SK-N-SH (cell line): ENCODE results near the gene MYNN. TPM values are rescaled to one million over a fixed set of nuclear protein-coding genes. Genes with fewer than 3 reads are reported as not detected.

Source experiments
- CTCF ChIA-PET: fragments of 300-600, 350-600 bp; formaldehyde crosslinking; extraction: SDS; loops from one replicate; lab custom pipeline; 2021; lab: Yijun Ruan, JAX
- POLR2A ChIA-PET: fragments of 350-600 bp; sonication (Branson Sonifier 250); formaldehyde crosslinking; extraction: SDS; loops from one replicate; lab custom pipeline; 2020; ENCODE audit warnings: antibody characterized with exemption, inconsistent platforms; lab: Yijun Ruan, JAX
- DNase-seq: peaks from one replicate; pipeline ENCODE4 v3.0.0; 2012
- H2AFZ ChIP-seq: fragments of 200-600 bp; sonication (generic); 2 replicates; pipeline ENCODE4 v1.8.1; 2016; ENCODE audit warnings: antibody characterized with exemption, mild to moderate bottlenecking, low read depth
- H3F3A ChIP-seq: fragments of 200-600 bp; sonication (generic); replicated peaks from 2 replicates; pipeline ENCODE3; 2016; ENCODE audit warnings: antibody characterized with exemption, mild to moderate bottlenecking; ENCODE audit not compliant: insufficient read depth
- H3K27ac ChIP-seq, 2 experiments: fragments of 200-500 bp in 1 of 2; fragments of 200-600 bp in 1 of 2; sonication (Bioruptor generic) in 1 of 2; sonication (generic), shearing (Covaris generic) in 1 of 2; 2 replicates each; pipeline versions ENCODE4 v1.5.1 to v1.6.1; 2014 to 2016; ENCODE audit warnings: low read depth in 2 of 2, inconsistent platforms in 1 of 2, low read length in 1 of 2, mild to moderate bottlenecking in 1 of 2, mixed read lengths in 1 of 2
- H3K27me3 ChIP-seq: fragments of 200-600 bp; sonication (generic), shearing (Covaris generic); 2 replicates; pipeline ENCODE4 v1.6.1; 2016; ENCODE audit warnings: mixed run types; ENCODE audit not compliant: insufficient read depth
- H3K36me3 ChIP-seq, 2 experiments: fragments of 200-500 bp in 1 of 2; fragments of 200-600 bp in 1 of 2; sonication (Bioruptor generic) in 1 of 2; sonication (generic) in 1 of 2; replicated peaks in 1 of 2; 2 replicates each; pipeline versions ENCODE3 to v1.5.1; 2014 to 2016; ENCODE audit warnings: low read length in 1 of 2, mild to moderate bottlenecking in 1 of 2; ENCODE audit not compliant: insufficient read depth in 2 of 2, control insufficient read depth in 1 of 2
- H3K4me1 ChIP-seq, 2 experiments: fragments of 200-500 bp in 1 of 2; fragments of 200-600 bp in 1 of 2; sonication (Bioruptor generic) in 1 of 2; sonication (generic), shearing (Covaris generic) in 1 of 2; 2 replicates each; pipeline versions ENCODE4 v1.5.1 to v1.6.1; 2014 to 2016; ENCODE audit warnings: low read depth in 1 of 2, low read length in 1 of 2, mixed run types in 1 of 2; ENCODE audit not compliant: insufficient read depth in 2 of 2, control insufficient read depth in 1 of 2
- H3K4me2 ChIP-seq: fragments of 200-600 bp; sonication (generic), shearing (Covaris generic); 2 replicates; pipeline ENCODE4 v1.6.1; 2017; ENCODE audit warnings: mixed run types
- H3K4me3 ChIP-seq, 2 experiments: fragments of 200-500 bp in 1 of 2; fragments of 200-600 bp in 1 of 2; sonication (Bioruptor generic) in 1 of 2; sonication (generic), shearing (Covaris generic) in 1 of 2; 2 replicates each; pipeline versions ENCODE4 v1.5.1 to v1.8.1; 2014 to 2016; ENCODE audit warnings: low read depth in 2 of 2, inconsistent platforms in 1 of 2, low read length in 1 of 2, mild to moderate bottlenecking in 1 of 2, mixed read lengths in 1 of 2, moderate library complexity in 1 of 2
- H3K79me2 ChIP-seq: fragments of 200-600 bp; sonication (generic); 2 replicates; pipeline ENCODE4 v1.8.1; 2017; ENCODE audit warnings: mild to moderate bottlenecking; ENCODE audit not compliant: insufficient read depth
- H3K9ac ChIP-seq: fragments of 200-600 bp; sonication (generic); 2 replicates; pipeline ENCODE4 v1.6.1; 2017; ENCODE audit warnings: mixed run types
- H3K9me2 ChIP-seq: fragments of 200-600 bp; sonication (generic); 2 replicates; pipeline ENCODE4 v1.6.1; 2017; ENCODE audit warnings: mixed run types
- H3K9me3 ChIP-seq: fragments of 200-600 bp; sonication (generic); 2 replicates; pipeline ENCODE4 v1.6.1; 2017; ENCODE audit warnings: mixed run types, mild to moderate bottlenecking, moderate library complexity
- H4K20me1 ChIP-seq: fragments of 200-600 bp; sonication (generic); 2 replicates; pipeline ENCODE4 v1.6.1; 2017; ENCODE audit warnings: mild to moderate bottlenecking, mixed run types; ENCODE audit not compliant: insufficient read depth
- CTCF ChIP-seq: fragments of 200-600 bp; sonication (generic); IDR thresholded peaks from 2 replicates; pipeline ENCODE4 v1.6.1; 2017; ENCODE audit warnings: antibody characterized with exemption, mild to moderate bottlenecking, moderate library complexity
- EP300 ChIP-seq, 2 experiments: IDR thresholded peaks; 2 replicates each; pipeline versions ENCODE4 v1.4.0 to v1.6.1; 2012; ENCODE audit warnings: borderline replicate concordance in 1 of 2, low read depth in 1 of 2, low read length in 1 of 2
- FOSL2 ChIP-seq: IDR thresholded peaks from 2 replicates; pipeline ENCODE4 v1.4.0; 2012; ENCODE audit warnings: low read depth, mild to moderate bottlenecking, moderate library complexity, borderline replicate concordance
- FOXJ3 ChIP-seq: sonication (generic); formaldehyde crosslinking; IDR thresholded peaks from 2 replicates; pipeline ENCODE4 v1.5.1; 2020; ENCODE audit warnings: mild to moderate bottlenecking, missing genetic modification reagents
- MAX ChIP-seq: IDR thresholded peaks from 2 replicates; pipeline ENCODE4 v1.4.0; 2012; ENCODE audit warnings: low read depth
- MEF2A ChIP-seq: IDR thresholded peaks from 2 replicates; pipeline ENCODE4 v1.4.0; 2012; ENCODE audit warnings: low read depth, borderline replicate concordance
- MXI1 ChIP-seq: IDR thresholded peaks from 2 replicates; pipeline ENCODE4 v1.6.1; 2012; ENCODE audit warnings: mild to moderate bottlenecking, low read depth, low read length, improper control_type of control experiment
- NFIC ChIP-seq: IDR thresholded peaks from 2 replicates; pipeline ENCODE4 v1.4.0; 2012; ENCODE audit warnings: borderline replicate concordance
- NRF1 ChIP-seq: IDR thresholded peaks from 2 replicates; pipeline ENCODE4 v1.6.1; 2012; ENCODE audit warnings: low read depth, mild to moderate bottlenecking, low read length
- RAD21 ChIP-seq: IDR thresholded peaks from 2 replicates; pipeline ENCODE4 v1.6.1; 2012; ENCODE audit warnings: mild to moderate bottlenecking, low read length
- RFX5 ChIP-seq: IDR thresholded peaks from 2 replicates; pipeline ENCODE4 v1.6.1; 2012; ENCODE audit warnings: mild to moderate bottlenecking, improper control_type of control experiment, low read length
- RXRA ChIP-seq: IDR thresholded peaks from 2 replicates; pipeline ENCODE4 v1.4.0; 2012; ENCODE audit warnings: low read depth, mild to moderate bottlenecking, borderline replicate concordance
- YY1 ChIP-seq: IDR thresholded peaks from 2 replicates; pipeline ENCODE4 v1.4.0; 2012; ENCODE audit warnings: low read depth, mild to moderate bottlenecking
- WGBS: methylation state at CpG from one replicate; pipeline ENCODE4 v1.1.6; 2017; ENCODE audit warnings: low lambda C conversion rate; 5-methylcytosine and 5-hydroxymethylcytosine counted together
- polyA plus RNA-seq, 3 experiments: library from polyadenylated mRNA; depleted of rRNA; stranded (reverse); fragments of >200 nt; gene quantifications; 2 replicates each; pipeline ENCODE4 v1.2.3, GENCODE V29; 2012
- TF ChIP-seq, protein P1 (sequence below): fragments of 150-350 bp; IDR thresholded peaks from 2 replicates; pipeline ENCODE4 v1.6.1; 2017; ENCODE audit warnings: antibody characterized with exemption, low read length, low read depth, borderline replicate concordance
- TF ChIP-seq, protein P2 (sequence below): IDR thresholded peaks from 2 replicates; pipeline ENCODE4 v1.6.1; 2012; ENCODE audit warnings: mild to moderate bottlenecking, low read depth, low read length, moderate library complexity
- TF ChIP-seq, protein P3 (sequence below): IDR thresholded peaks from 2 replicates; pipeline ENCODE4; 2012
- TF ChIP-seq, protein P4 (sequence below): fragments of 150-350 bp; IDR thresholded peaks from 2 replicates; pipeline ENCODE4 v1.6.1; 2016; ENCODE audit warnings: mild to moderate bottlenecking, low read depth, low read length

The MYNN gene
- polyA plus RNA-seq, 1 of the 3 experiments (the other 2 are of a cell fraction) = 9.7 TPM

DNA sequence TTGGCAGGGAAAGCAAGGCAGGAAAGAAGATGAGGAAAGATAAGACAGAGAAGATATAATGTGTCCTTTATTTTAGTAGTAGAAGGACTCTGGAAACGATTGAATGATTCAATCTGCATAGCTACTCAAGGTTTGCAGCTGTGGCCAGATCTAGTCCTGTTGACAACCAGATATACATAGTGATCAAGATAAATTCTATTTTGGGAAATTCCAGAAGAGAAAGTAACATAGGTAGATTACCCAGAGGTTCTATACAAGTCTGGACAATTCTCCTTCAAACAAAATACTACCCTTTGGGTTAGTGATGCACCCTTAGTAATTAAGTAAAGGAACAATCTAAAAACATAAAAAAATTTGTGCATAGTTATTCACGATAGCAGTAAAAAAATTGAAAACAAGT is 17.7 kb upstream of the MYNN start:
- no peaks in the 10 kb centered on the region for H3K36me3 ChIP-seq
- ChIA-PET CTCF (no interaction called here), POLR2A (no interaction called here)
- no peaks in the 10 kb centered on the region for H3K4me1 ChIP-seq
- H3K79me2 ChIP-seq = no peaks in the 10 kb centered on the region
- no peak overlapping the region for H3K4me3 ChIP-seq
- H3K4me2 ChIP-seq = no peak overlapping the region
- DNase-seq = no peak
- no peaks in the 10 kb centered on the region for H4K20me1 ChIP-seq
- H3K27me3 ChIP-seq = peaks cover 9% of the 10 kb centered on the region; the same call in 1 of the 2 replicates
- H3F3A ChIP-seq = no peaks in the 10 kb centered on the region
- 32% methylated on average over 2 of the region's 2 CpGs for WGBS
- H3K9ac ChIP-seq = no peak overlapping the region
- no peaks in the 10 kb centered on the region for H3K9me2 ChIP-seq
- TF ChIP-seq MEF2A (no peak), EP300 (IDR thresholded peaks at IDR 0.05; ENCODE audit: borderline replicate concordance in 1 of 2, low read depth in 1 of 2, low read length in 1 of 2) (no peak), CTCF (no peak)
- TF ChIP-seq, protein P1, sequence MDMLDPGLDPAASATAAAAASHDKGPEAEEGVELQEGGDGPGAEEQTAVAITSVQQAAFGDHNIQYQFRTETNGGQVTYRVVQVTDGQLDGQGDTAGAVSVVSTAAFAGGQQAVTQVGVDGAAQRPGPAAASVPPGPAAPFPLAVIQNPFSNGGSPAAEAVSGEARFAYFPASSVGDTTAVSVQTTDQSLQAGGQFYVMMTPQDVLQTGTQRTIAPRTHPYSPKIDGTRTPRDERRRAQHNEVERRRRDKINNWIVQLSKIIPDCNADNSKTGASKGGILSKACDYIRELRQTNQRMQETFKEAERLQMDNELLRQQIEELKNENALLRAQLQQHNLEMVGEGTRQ = no peak
- H3K9me3 ChIP-seq = no peaks in the 10 kb centered on the region
- no peak overlapping the region for H2AFZ ChIP-seq
- H3K27ac ChIP-seq = no peak overlapping the region

DNA sequence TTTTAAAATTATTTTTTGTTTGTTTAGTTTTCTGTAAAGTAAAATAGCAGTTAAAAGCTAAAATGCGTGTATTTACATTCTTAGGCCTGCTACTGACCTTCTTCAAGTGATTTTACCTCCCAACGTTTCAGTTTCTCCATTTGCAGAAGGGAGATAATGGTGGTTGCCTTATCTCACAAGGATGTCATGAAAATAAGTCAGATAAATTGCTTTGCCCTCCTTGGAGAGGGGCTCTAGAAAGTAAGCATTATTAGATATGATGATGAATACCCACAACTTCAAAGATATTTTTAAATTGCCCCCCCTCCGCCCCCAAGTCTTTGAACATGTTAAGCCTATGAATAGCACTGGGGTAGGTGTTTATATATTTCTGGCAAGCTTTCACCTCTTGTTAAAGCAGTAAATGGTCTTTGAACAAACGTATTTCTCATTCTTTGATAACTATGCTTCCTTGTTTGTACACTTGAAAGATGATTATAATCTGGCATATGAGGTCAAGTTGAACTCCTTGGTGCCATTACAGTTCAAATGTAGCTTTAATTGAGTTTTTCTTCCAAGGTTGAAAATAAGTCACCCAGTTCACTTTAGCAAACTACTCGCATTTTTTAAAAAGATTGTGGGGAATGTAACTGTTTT is 14.7 kb upstream of the MYNN start:
- H4K20me1 ChIP-seq = no peaks in the 10 kb centered on the region
- DNase-seq = no peak
- no peaks in the 10 kb centered on the region for H3K4me1 ChIP-seq
- H3F3A ChIP-seq = peaks cover 5% of the 10 kb centered on the region
- H3K4me3 ChIP-seq = no peak overlapping the region
- no peak overlapping the region for H3K27ac ChIP-seq
- H2AFZ ChIP-seq = no peak overlapping the region
- no peaks in the 10 kb centered on the region for H3K79me2 ChIP-seq
- POLR2A ChIA-PET = no interaction called here
- no peaks in the 10 kb centered on the region for H3K27me3 ChIP-seq
- no peak overlapping the region for H3K9ac ChIP-seq
- no peaks in the 10 kb centered on the region for H3K9me2 ChIP-seq
- CTCF ChIA-PET = no interaction called here
- no peaks in the 10 kb centered on the region for H3K36me3 ChIP-seq
- H3K4me2 ChIP-seq = no peak overlapping the region
- WGBS = 47% methylated on average over 5 of the region's 5 CpGs
- no peak for TF ChIP-seq FOSL2
- TF ChIP-seq, protein P2, sequence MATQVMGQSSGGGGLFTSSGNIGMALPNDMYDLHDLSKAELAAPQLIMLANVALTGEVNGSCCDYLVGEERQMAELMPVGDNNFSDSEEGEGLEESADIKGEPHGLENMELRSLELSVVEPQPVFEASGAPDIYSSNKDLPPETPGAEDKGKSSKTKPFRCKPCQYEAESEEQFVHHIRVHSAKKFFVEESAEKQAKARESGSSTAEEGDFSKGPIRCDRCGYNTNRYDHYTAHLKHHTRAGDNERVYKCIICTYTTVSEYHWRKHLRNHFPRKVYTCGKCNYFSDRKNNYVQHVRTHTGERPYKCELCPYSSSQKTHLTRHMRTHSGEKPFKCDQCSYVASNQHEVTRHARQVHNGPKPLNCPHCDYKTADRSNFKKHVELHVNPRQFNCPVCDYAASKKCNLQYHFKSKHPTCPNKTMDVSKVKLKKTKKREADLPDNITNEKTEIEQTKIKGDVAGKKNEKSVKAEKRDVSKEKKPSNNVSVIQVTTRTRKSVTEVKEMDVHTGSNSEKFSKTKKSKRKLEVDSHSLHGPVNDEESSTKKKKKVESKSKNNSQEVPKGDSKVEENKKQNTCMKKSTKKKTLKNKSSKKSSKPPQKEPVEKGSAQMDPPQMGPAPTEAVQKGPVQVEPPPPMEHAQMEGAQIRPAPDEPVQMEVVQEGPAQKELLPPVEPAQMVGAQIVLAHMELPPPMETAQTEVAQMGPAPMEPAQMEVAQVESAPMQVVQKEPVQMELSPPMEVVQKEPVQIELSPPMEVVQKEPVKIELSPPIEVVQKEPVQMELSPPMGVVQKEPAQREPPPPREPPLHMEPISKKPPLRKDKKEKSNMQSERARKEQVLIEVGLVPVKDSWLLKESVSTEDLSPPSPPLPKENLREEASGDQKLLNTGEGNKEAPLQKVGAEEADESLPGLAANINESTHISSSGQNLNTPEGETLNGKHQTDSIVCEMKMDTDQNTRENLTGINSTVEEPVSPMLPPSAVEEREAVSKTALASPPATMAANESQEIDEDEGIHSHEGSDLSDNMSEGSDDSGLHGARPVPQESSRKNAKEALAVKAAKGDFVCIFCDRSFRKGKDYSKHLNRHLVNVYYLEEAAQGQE = no peak
- no peak for TF ChIP-seq MAX
- no peak for TF ChIP-seq NRF1
- TF ChIP-seq MXI1 = no peak
- TF ChIP-seq, protein P3, sequence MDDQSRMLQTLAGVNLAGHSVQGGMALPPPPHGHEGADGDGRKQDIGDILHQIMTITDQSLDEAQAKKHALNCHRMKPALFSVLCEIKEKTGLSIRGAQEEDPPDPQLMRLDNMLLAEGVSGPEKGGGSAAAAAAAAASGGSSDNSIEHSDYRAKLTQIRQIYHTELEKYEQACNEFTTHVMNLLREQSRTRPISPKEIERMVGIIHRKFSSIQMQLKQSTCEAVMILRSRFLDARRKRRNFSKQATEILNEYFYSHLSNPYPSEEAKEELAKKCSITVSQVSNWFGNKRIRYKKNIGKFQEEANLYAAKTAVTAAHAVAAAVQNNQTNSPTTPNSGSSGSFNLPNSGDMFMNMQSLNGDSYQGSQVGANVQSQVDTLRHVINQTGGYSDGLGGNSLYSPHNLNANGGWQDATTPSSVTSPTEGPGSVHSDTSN = no peak
- no peak for TF ChIP-seq NFIC
- TF ChIP-seq, protein P4, sequence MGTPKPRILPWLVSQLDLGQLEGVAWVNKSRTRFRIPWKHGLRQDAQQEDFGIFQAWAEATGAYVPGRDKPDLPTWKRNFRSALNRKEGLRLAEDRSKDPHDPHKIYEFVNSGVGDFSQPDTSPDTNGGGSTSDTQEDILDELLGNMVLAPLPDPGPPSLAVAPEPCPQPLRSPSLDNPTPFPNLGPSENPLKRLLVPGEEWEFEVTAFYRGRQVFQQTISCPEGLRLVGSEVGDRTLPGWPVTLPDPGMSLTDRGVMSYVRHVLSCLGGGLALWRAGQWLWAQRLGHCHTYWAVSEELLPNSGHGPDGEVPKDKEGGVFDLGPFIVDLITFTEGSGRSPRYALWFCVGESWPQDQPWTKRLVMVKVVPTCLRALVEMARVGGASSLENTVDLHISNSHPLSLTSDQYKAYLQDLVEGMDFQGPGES = no peak
- no peak for TF ChIP-seq EP300 (IDR thresholded peaks at IDR 0.05; ENCODE audit: borderline replicate concordance in 1 of 2, low read depth in 1 of 2, low read length in 1 of 2)
- TF ChIP-seq RFX5 = no peak
- TF ChIP-seq FOXJ3 (CRISPR knock-in tag) = no peak
- no peak for TF ChIP-seq RXRA
- no peak for TF ChIP-seq RAD21
- no peak for TF ChIP-seq YY1
- TF ChIP-seq, all 33 proteins: peak for 0
- H3K9me3 ChIP-seq = no peaks in the 10 kb centered on the region
